HG02642 (cell line): ENCODE measurements around the gene C1orf52.

Source experiments
- ATAC-seq: cut with Tn5 transposase; IDR thresholded peaks from one replicate; pipeline ENCODE4 v1.9.1; 2021; ENCODE audit warnings: mild to moderate bottlenecking; ENCODE audit not compliant: unreplicated experiment, poor library complexity

The C1orf52 gene

GRCh38 chr1:85240643-85241042 lies 18.8 kb downstream of the C1orf52 start:
- ATAC-seq: no peak

GRCh38 chr1:85240174-85240601 lies 19.3 kb downstream of the C1orf52 start:
- no peak for ATAC-seq

GRCh38 chr1:85237613-85238012 lies 21.8 kb downstream of the C1orf52 start:
- ATAC-seq: no peak

- no peak for ATAC-seq
Measured at GRCh38 chr1:85230305-85230977, 29.0 kb downstream of the C1orf52 start.

- ATAC-seq: no peak
Measured at GRCh38 chr1:85229574-85230097, 29.8 kb downstream of the C1orf52 start.

GRCh38 chr1:85228972-85229371 lies 30.5 kb downstream of the C1orf52 start:
- ATAC-seq: no peak

- ATAC-seq: no peak
Measured at GRCh38 chr1:85225624-85226380, 33.7 kb downstream of the C1orf52 start.

GRCh38 chr1:85224734-85225623 lies 34.5 kb downstream of the C1orf52 start:
- ATAC-seq: no peak

- no peak for ATAC-seq
Measured at GRCh38 chr1:85224295-85224694, 35.2 kb downstream of the C1orf52 start.

- no peak for ATAC-seq
Measured at GRCh38 chr1:85223334-85223733, 36.1 kb downstream of the C1orf52 start.

- no peak for ATAC-seq
Measured at GRCh38 chr1:85220756-85221201, 38.7 kb downstream of the C1orf52 start.

- no peak for ATAC-seq
Measured at GRCh38 chr1:85219853-85220610, 39.4 kb downstream of the C1orf52 start.

GRCh38 chr1:85216697-85217096 lies 42.8 kb downstream of the C1orf52 start:
- no peak for ATAC-seq

GRCh38 chr1:85214654-85215053 lies 44.8 kb downstream of the C1orf52 start:
- no peak for ATAC-seq

- ATAC-seq: no peak
Measured at GRCh38 chr1:85208488-85208887, 51.0 kb downstream of the C1orf52 start.

GRCh38 chr1:85203573-85204171 lies 55.8 kb downstream of the C1orf52 start:
- ATAC-seq: no peak

- no peak for ATAC-seq
Measured at GRCh38 chr1:85202864-85203255, 56.6 kb downstream of the C1orf52 start.

GRCh38 chr1:85202092-85202863 lies 57.2 kb downstream of the C1orf52 start:
- ATAC-seq: no peak
